ENCODE results near the gene ICE2.

GRCh38 chr15:60518511-60518910, 39.6 kb upstream of the ICE2 start:
- no peak for TF ChIP-seq TCF4 (CRISPR knock-in tag; IDR thresholded peaks at IDR 0.05; ENCODE audit: borderline replicate concordance)
- no peak for TF ChIP-seq PATZ1 (CRISPR knock-in tag; IDR thresholded peaks at IDR 0.05; ENCODE audit: borderline replicate concordance)
- no peak for TF ChIP-seq ZFP30 (CRISPR knock-in tag; IDR thresholded peaks at IDR 0.05)
- TF ChIP-seq CSDC2 (CRISPR knock-in tag; IDR thresholded peaks at IDR 0.05) = no peak
